Ovary (tissue), 3 donors: ENCODE data around the gene INTS3.

Source experiments
- EP300 ChIP-seq: sonication (generic); formaldehyde crosslinking; IDR thresholded peaks from one replicate; pipeline ENCODE4 v1.6.1; 2017; ENCODE audit warnings: antibody characterized with exemption
- POLR2A ChIP-seq: fragments of 450-650 bp; IDR thresholded peaks from one replicate; pipeline ENCODE4 v1.6.1; 2017; ENCODE audit warnings: antibody characterized with exemption, mild to moderate bottlenecking, moderate library complexity
- TF ChIP-seq, protein P1 (sequence below), 3 donors: fragments of 450-650 bp in 2 of 3; fragments of 200-600 bp in 1 of 3; IDR thresholded peaks; one replicate each; pipeline versions ENCODE4 v1.5.1 to v1.8.0; 2016 to 2022; ENCODE audit warnings: antibody characterized with exemption in 3 of 3, mild to moderate bottlenecking in 1 of 3
- donor health status: DM: no; HTN: no; CAD: no.

DNA sequence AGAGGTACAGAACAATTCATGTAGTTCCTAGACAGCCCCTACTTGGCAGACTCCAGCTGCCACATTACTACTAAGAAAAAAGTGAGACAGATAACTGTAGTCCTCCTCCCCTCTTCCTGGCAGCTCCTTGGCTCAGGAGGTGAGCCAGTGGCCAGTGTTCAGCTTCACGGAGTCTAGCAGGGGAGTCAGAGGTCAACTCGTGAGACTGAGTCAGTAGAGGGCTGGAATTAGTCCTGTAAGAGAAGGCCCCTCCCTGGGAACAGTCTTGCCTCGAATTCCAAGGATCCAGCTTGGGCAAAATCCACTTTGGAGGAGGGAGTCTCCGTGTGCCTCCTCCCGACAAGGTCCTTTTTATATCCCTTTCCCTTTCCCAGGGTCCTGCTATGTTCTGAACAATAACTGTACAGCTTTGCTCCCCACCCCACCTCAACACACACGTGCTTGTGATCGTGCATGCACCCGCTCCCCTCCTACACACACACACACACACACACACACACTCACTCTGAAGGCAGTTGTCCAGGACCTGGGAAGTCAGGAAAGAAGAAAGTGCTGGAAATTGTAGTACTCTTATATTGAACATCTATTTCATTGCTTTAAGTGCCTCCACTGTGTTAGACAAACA lies 24.8 kb downstream of the INTS3 start:
- TF ChIP-seq, protein P1, sequence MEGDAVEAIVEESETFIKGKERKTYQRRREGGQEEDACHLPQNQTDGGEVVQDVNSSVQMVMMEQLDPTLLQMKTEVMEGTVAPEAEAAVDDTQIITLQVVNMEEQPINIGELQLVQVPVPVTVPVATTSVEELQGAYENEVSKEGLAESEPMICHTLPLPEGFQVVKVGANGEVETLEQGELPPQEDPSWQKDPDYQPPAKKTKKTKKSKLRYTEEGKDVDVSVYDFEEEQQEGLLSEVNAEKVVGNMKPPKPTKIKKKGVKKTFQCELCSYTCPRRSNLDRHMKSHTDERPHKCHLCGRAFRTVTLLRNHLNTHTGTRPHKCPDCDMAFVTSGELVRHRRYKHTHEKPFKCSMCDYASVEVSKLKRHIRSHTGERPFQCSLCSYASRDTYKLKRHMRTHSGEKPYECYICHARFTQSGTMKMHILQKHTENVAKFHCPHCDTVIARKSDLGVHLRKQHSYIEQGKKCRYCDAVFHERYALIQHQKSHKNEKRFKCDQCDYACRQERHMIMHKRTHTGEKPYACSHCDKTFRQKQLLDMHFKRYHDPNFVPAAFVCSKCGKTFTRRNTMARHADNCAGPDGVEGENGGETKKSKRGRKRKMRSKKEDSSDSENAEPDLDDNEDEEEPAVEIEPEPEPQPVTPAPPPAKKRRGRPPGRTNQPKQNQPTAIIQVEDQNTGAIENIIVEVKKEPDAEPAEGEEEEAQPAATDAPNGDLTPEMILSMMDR (IDR thresholded peaks at IDR 0.05), result no peak
- TF ChIP-seq EP300 (no peak), POLR2A (no peak)
